Measurements from ENCODE around the gene ACACA.

ACACA gene

GRCh38 chr17:37197336-37197735, 209.3 kb downstream of the ACACA start:
- no peak overlapping the region for H3K4me3 ChIP-seq (ENCODE audit: low read depth, low read length)
- CTCF ChIA-PET = interaction anchor here (0.7 to 1.5 kb wide), 3 partner anchors 43 to 150 kb away, joined by 3 read pairs; no protein-coding TSS in a partner anchor
- H3K9me3 ChIP-seq (ENCODE audit: control insufficient read depth, insufficient read depth, low read depth, low read length) = no peaks in the 10 kb centered on the region
- POLR2A ChIA-PET = interaction anchor here (0.6 kb wide), 1 partner anchor 587 kb away, joined by 4 read pairs; no protein-coding TSS in a partner anchor
- peaks cover 19 to 33% of the 10 kb centered on the region in 2 experiments for H3K36me3 ChIP-seq (ENCODE audit: control insufficient read depth in 2 of 2, insufficient read depth in 1 of 2, low read length in 2 of 2)
- no peak for TF ChIP-seq MEIS1 (CRISPR knock-in tag; IDR thresholded peaks at IDR 0.05; ENCODE audit: borderline replicate concordance)
- no peak for TF ChIP-seq KLF16 (tag by site-specific recombination; IDR thresholded peaks at IDR 0.05)
- TF ChIP-seq ZNF571 (tag by site-specific recombination; IDR thresholded peaks at IDR 0.05) = no peak
- no peak for TF ChIP-seq ZSCAN5A (tag by site-specific recombination; IDR thresholded peaks at IDR 0.05)
- no peak for TF ChIP-seq ZNF791 (tag by site-specific recombination; IDR thresholded peaks at IDR 0.05)
- TF ChIP-seq SCRT1 (tag by site-specific recombination; IDR thresholded peaks at IDR 0.05; ENCODE audit: borderline replicate concordance) = no peak
- TF ChIP-seq, protein P1, sequence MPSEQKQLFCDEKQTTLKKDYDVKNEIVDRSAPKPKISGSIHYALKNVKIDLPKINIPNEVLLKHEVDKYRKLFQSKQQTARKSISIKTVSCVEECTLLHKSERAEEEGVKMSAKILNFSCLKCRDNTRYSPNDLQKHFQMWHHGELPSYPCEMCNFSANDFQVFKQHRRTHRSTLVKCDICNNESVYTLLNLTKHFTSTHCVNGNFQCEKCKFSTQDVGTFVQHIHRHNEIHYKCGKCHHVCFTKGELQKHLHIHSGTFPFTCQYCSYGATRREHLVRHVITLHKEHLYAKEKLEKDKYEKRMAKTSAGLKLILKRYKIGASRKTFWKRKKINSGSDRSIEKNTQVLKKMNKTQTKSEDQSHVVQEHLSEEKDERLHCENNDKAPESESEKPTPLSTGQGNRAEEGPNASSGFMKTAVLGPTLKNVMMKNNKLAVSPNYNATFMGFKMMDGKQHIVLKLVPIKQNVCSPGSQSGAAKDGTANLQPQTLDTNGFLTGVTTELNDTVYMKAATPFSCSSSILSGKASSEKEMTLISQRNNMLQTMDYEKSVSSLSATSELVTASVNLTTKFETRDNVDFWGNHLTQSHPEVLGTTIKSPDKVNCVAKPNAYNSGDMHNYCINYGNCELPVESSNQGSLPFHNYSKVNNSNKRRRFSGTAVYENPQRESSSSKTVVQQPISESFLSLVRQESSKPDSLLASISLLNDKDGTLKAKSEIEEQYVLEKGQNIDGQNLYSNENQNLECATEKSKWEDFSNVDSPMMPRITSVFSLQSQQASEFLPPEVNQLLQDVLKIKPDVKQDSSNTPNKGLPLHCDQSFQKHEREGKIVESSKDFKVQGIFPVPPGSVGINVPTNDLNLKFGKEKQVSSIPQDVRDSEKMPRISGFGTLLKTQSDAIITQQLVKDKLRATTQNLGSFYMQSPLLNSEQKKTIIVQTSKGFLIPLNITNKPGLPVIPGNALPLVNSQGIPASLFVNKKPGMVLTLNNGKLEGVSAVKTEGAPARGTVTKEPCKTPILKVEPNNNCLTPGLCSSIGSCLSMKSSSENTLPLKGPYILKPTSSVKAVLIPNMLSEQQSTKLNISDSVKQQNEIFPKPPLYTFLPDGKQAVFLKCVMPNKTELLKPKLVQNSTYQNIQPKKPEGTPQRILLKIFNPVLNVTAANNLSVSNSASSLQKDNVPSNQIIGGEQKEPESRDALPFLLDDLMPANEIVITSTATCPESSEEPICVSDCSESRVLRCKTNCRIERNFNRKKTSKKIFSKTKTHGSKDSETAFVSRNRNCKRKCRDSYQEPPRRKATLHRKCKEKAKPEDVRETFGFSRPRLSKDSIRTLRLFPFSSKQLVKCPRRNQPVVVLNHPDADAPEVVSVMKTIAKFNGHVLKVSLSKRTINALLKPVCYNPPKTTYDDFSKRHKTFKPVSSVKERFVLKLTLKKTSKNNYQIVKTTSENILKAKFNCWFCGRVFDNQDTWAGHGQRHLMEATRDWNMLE (tag by site-specific recombination; conservative IDR thresholded peaks at IDR 0.05; ENCODE audit: low read depth) = no peak
- no peak for TF ChIP-seq ZNF654 (tag by site-specific recombination; IDR thresholded peaks at IDR 0.05; ENCODE audit: low read depth)
- no peak for TF ChIP-seq ZNF76 (tag by site-specific recombination; IDR thresholded peaks at IDR 0.05; ENCODE audit: borderline replicate concordance, low read depth)
- TF ChIP-seq BCL11B (tag by site-specific recombination; IDR thresholded peaks at IDR 0.05; ENCODE audit: low read depth) = no peak
- TF ChIP-seq GFI1B (tag by site-specific recombination; IDR thresholded peaks at IDR 0.05) = no peak
- TF ChIP-seq ZNF549 (tag by site-specific recombination; IDR thresholded peaks at IDR 0.05) = no peak
- no peak for TF ChIP-seq PBX3 (CRISPR knock-in tag; IDR thresholded peaks at IDR 0.05)
- no peak for TF ChIP-seq ZNF211 (tag by site-specific recombination; IDR thresholded peaks at IDR 0.05; ENCODE audit: low read depth)
- TF ChIP-seq, protein P2, sequence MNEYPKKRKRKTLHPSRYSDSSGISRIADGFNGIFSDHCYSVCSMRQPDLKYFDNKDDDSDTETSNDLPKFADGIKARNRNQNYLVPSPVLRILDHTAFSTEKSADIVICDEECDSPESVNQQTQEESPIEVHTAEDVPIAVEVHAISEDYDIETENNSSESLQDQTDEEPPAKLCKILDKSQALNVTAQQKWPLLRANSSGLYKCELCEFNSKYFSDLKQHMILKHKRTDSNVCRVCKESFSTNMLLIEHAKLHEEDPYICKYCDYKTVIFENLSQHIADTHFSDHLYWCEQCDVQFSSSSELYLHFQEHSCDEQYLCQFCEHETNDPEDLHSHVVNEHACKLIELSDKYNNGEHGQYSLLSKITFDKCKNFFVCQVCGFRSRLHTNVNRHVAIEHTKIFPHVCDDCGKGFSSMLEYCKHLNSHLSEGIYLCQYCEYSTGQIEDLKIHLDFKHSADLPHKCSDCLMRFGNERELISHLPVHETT (tag by site-specific recombination; IDR thresholded peaks at IDR 0.05) = no peak
- no peak for TF ChIP-seq ZNF350 (tag by site-specific recombination; IDR thresholded peaks at IDR 0.05)
- TF ChIP-seq PRDM1 (tag by site-specific recombination; IDR thresholded peaks at IDR 0.05) = no peak
- H3K4me1 ChIP-seq (ENCODE audit: control insufficient read depth, insufficient read depth, low read length) = no peaks in the 10 kb centered on the region
- no peak overlapping the region for H3K27ac ChIP-seq (ENCODE audit: extremely low read depth, low read depth, low read length)

All from HEK293 (cell line).